GM18505 (cell line): ENCODE data around the gene EAF1.
A peak's percentile ranks its signal among the peaks of the same experiment; 100 is the strongest.
"Not testable (repeated sequence)": the region's sequence is repeated elsewhere in the genome, so short reads cannot be mapped to it uniquely, and the experiment has no call there.

Experiments
- ATAC-seq: cut with Tn5 transposase; IDR thresholded peaks from one replicate; pipeline ENCODE4 v1.9.1; 2021; ENCODE audit not compliant: unreplicated experiment
- POLR2A ChIP-seq: IDR thresholded peaks from 4 replicates; pipeline ENCODE4 v1.6.1; 2011; ENCODE audit warnings: borderline replicate concordance; ENCODE audit not compliant: insufficient read depth, insufficient read length; ENCODE audit errors: extremely low read depth

EAF1 gene

GRCh38 chr3:15427182-15427880 is at the start of gene EAF1, which contains the start of gene METTL6:
EAF1 (plus strand) TSS chr3:15427598; CDS start chr3:15427780, 182 bp downstream.
METTL6 (minus strand) TSS chr3:15427544; CDS start chr3:15426511, 1,033 bp downstream.
- peak; percentile 90 for TF ChIP-seq POLR2A
- peak; percentile 89 for ATAC-seq

- peak; percentile 88 for ATAC-seq
- no peak for TF ChIP-seq POLR2A
Measured at GRCh38 chr3:15377961-15378791, 49.2 kb upstream of the EAF1 start.

GRCh38 chr3:15380980-15381890 is 46.2 kb upstream of the EAF1 start:
- ATAC-seq = no peak
- TF ChIP-seq POLR2A = no peak

GRCh38 chr3:15382405-15382923 is 44.9 kb upstream of the EAF1 start:
- ATAC-seq = no peak
- no peak for TF ChIP-seq POLR2A

- ATAC-seq = peak; percentile 78
- no peak for TF ChIP-seq POLR2A
Measured at GRCh38 chr3:15384510-15385237, 42.7 kb upstream of the EAF1 start.

GRCh38 chr3:15385238-15385695 is 42.1 kb upstream of the EAF1 start:
- ATAC-seq = not testable (repeated sequence)

- ATAC-seq = no peak
- no peak for TF ChIP-seq POLR2A
Measured at GRCh38 chr3:15385901-15386653, 41.3 kb upstream of the EAF1 start.

GRCh38 chr3:15386654-15386955 is 40.8 kb upstream of the EAF1 start:
- not testable (repeated sequence) for ATAC-seq

- ATAC-seq = no peak
- TF ChIP-seq POLR2A = no peak
Measured at GRCh38 chr3:15387171-15387581, 40.2 kb upstream of the EAF1 start.

- ATAC-seq = no peak
- no peak for TF ChIP-seq POLR2A
Measured at GRCh38 chr3:15387735-15388134, 39.7 kb upstream of the EAF1 start.

- not testable (repeated sequence) for ATAC-seq
Measured at GRCh38 chr3:15388335-15388734, 39.1 kb upstream of the EAF1 start.

- no peak for TF ChIP-seq POLR2A
Measured at GRCh38 chr3:15390460-15390859, 36.9 kb upstream of the EAF1 start.

More at GRCh38 chr3:15390460-15390859, 36.9 kb upstream of the EAF1 start:
- ATAC-seq = no peak
